Liver (tissue), 3 donors: Measurements from ENCODE around the gene MMP23B.

ENCODE experiments used
- ATF3 ChIP-seq: IDR thresholded peaks from 2 replicates; pipeline ENCODE4 v1.6.1; 2016; ENCODE audit warnings: antibody characterized with exemption
- CTCF ChIP-seq: fragments of 150-350 bp; IDR thresholded peaks from 2 replicates; pipeline ENCODE4 v1.5.1; 2017; ENCODE audit warnings: improper control_type of control experiment, low read depth, low read length; ENCODE audit not compliant: missing input control
- EGR1 ChIP-seq, 2 donors: IDR thresholded peaks; 2 replicates each; pipeline ENCODE4 v1.6.1; 2016 to 2018; ENCODE audit warnings: antibody characterized with exemption in 2 of 2, low read depth in 2 of 2
- HNF4A ChIP-seq, 2 donors: conservative IDR thresholded peaks; 2 replicates each; pipeline ENCODE4 v1.6.1; 2016; ENCODE audit warnings: antibody characterized with exemption in 2 of 2, mild to moderate bottlenecking in 2 of 2
- JUND ChIP-seq, 2 donors: IDR thresholded peaks; 2 replicates each; pipeline ENCODE4 v1.6.1; 2016; ENCODE audit warnings: antibody characterized with exemption in 2 of 2
- MAX ChIP-seq: IDR thresholded peaks from 2 replicates; pipeline ENCODE4 v1.6.1; 2016; ENCODE audit warnings: antibody characterized with exemption
- REST ChIP-seq: IDR thresholded peaks from 2 replicates; pipeline ENCODE4 v1.6.1; 2016; ENCODE audit warnings: antibody characterized with exemption, mild to moderate bottlenecking
- SP1 ChIP-seq: IDR thresholded peaks from 2 replicates; pipeline ENCODE4 v1.6.1; 2018; ENCODE audit warnings: antibody characterized with exemption, mild to moderate bottlenecking
- TAF1 ChIP-seq: conservative IDR thresholded peaks from 2 replicates; pipeline ENCODE4 v1.6.1; 2016; ENCODE audit warnings: antibody characterized with exemption, mild to moderate bottlenecking
- YY1 ChIP-seq: IDR thresholded peaks from 2 replicates; pipeline ENCODE4 v1.6.1; 2016; ENCODE audit warnings: antibody characterized with exemption, mild to moderate bottlenecking
- ZBTB33 ChIP-seq: IDR thresholded peaks from 2 replicates; pipeline ENCODE4 v1.6.1; 2016; ENCODE audit warnings: antibody characterized with exemption
- donor health status: healthy.
- donor health status: healthy.

- TF ChIP-seq CTCF (no peak), ZBTB33 (no peak), ATF3 (no peak), YY1 (no peak), REST (no peak), TAF1 (no peak), EGR1 (IDR thresholded peaks at IDR 0.05; ENCODE audit: low read depth in 2 of 2) (no peak), SP1 (no peak), HNF4A (conservative IDR thresholded peaks at IDR 0.05) (no peak), MAX (no peak), JUND (IDR thresholded peaks at IDR 0.05) (no peak)
These were observed 800 bp upstream of the MMP23B start for GRCh38 chr1:1630965-1631781.
